GM23338 (cell line): ENCODE results near the gene DDX49. TPM values are rescaled to one million over a fixed set of nuclear protein-coding genes. Genes with fewer than 3 reads are reported as not detected.

Experiments used
- ATAC-seq: fragments of 200-7000 bp; cut with Tn5 transposase; 3 replicates; pipeline ENCODE4 v1.9.1; 2020
- DNase-seq: peaks from one replicate; pipeline ENCODE4 v3.0.0-alpha.2; 2015; ENCODE audit warnings: low spot score
- H2AFZ ChIP-seq: fragments of 200-600 bp; sonication (generic); 2 replicates; pipeline ENCODE4 v1.8.0; 2016; ENCODE audit warnings: antibody characterized with exemption, mild to moderate bottlenecking, moderate library complexity
- H3F3A ChIP-seq: fragments of 200-600 bp; sonication (generic); replicated peaks from 2 replicates; pipeline ENCODE4 v1.8.0; 2017; ENCODE audit warnings: antibody characterized with exemption, mixed run types, low read depth
- H3K27ac ChIP-seq: fragments of 200-600 bp; sonication (generic); 2 replicates; pipeline ENCODE4 v1.6.1; 2016; ENCODE audit warnings: low read depth
- H3K27me3 ChIP-seq: fragments of 200-600 bp; sonication (generic); 2 replicates; pipeline ENCODE4 v1.8.0; 2016; ENCODE audit warnings: mild to moderate bottlenecking, mixed run types, moderate library complexity; ENCODE audit not compliant: insufficient read depth
- H3K36me3 ChIP-seq: fragments of 200-600 bp; sonication (generic); 2 replicates; pipeline ENCODE4 v1.8.0; 2016; ENCODE audit warnings: mild to moderate bottlenecking; ENCODE audit not compliant: insufficient read depth
- H3K4me1 ChIP-seq: fragments of 200-600 bp; sonication (generic); 2 replicates; pipeline ENCODE4 v1.8.0; 2016; ENCODE audit warnings: mild to moderate bottlenecking, moderate library complexity; ENCODE audit not compliant: insufficient read depth
- H3K4me2 ChIP-seq: fragments of 200-600 bp; sonication (generic); 2 replicates; pipeline ENCODE4 v1.7.1; 2017; ENCODE audit warnings: mixed run types
- H3K4me3 ChIP-seq: fragments of 200-600 bp; sonication (generic); 2 replicates; pipeline ENCODE4 v1.6.1; 2016; ENCODE audit warnings: mixed run types
- H3K79me2 ChIP-seq: fragments of 200-600 bp; sonication (generic); replicated peaks from 2 replicates; pipeline ENCODE4 v1.8.0; 2017; ENCODE audit warnings: mild to moderate bottlenecking; ENCODE audit not compliant: insufficient read depth
- H3K9me2 ChIP-seq: fragments of 200-600 bp; sonication (generic); 2 replicates; pipeline ENCODE4 v1.8.0; 2017; ENCODE audit not compliant: insufficient read depth
- H4K20me1 ChIP-seq: fragments of 200-600 bp; sonication (generic); replicated peaks from 2 replicates; pipeline ENCODE4 v1.8.0; 2017; ENCODE audit warnings: mild to moderate bottlenecking; ENCODE audit not compliant: insufficient read depth
- H3K27ac Mint-ChIP-seq: 2 replicates; pipeline ENCODE4 v1.8.0; 2020; ENCODE audit warnings: inconsistent platforms, mild to moderate bottlenecking, moderate library complexity, mixed read lengths
- H3K27me3 Mint-ChIP-seq: 3 replicates; pipeline ENCODE4 v1.8.0; 2022; ENCODE audit warnings: low read depth, mild to moderate bottlenecking, moderate library complexity, mixed read lengths, inconsistent platforms; ENCODE audit not compliant: insufficient read depth, poor library complexity
- H3K36me3 Mint-ChIP-seq: 3 replicates; pipeline ENCODE4 v1.8.0; 2021; ENCODE audit warnings: low read depth, mild to moderate bottlenecking, inconsistent platforms, moderate library complexity, mixed read lengths
- H3K4me1 Mint-ChIP-seq: 3 replicates; pipeline ENCODE4 v1.8.0; 2020; ENCODE audit warnings: mild to moderate bottlenecking, inconsistent platforms, mixed read lengths
- H3K4me3 Mint-ChIP-seq: 3 replicates; pipeline ENCODE4 v1.8.0; 2021; ENCODE audit warnings: moderate library complexity, mild to moderate bottlenecking, inconsistent platforms, mixed read lengths
- H3K9me3 Mint-ChIP-seq: 3 replicates; pipeline ENCODE4 v1.8.0; 2020; ENCODE audit warnings: moderate library complexity, mild to moderate bottlenecking, inconsistent platforms, mixed read lengths
- CREB1 ChIP-seq: fragments of 250-450 bp; sonication (Bioruptor Pico); IDR thresholded peaks from 2 replicates; pipeline ENCODE4 v1.5.0; 2020; ENCODE audit warnings: low read depth, mild to moderate bottlenecking, moderate library complexity
- EZH2 ChIP-seq: fragments of 200-600 bp; sonication (generic); IDR thresholded peaks from one replicate; pipeline ENCODE4 v1.8.0; 2017; ENCODE audit warnings: antibody characterized with exemption, mild to moderate bottlenecking, low read depth; ENCODE audit not compliant: unreplicated experiment
- EZH2phosphoT487 ChIP-seq: fragments of 200-600 bp; sonication (generic); IDR thresholded peaks from one replicate; pipeline ENCODE4 v1.8.1; 2018; ENCODE audit warnings: antibody characterized with exemption; ENCODE audit not compliant: unreplicated experiment
- JUNB ChIP-seq: IDR thresholded peaks from one replicate; pipeline ENCODE4 v1.6.1; 2016; ENCODE audit warnings: antibody characterized with exemption; ENCODE audit not compliant: unreplicated experiment
- NANOG ChIP-seq: IDR thresholded peaks from 2 replicates; pipeline ENCODE4 v1.6.1; 2016; ENCODE audit warnings: antibody characterized with exemption, borderline replicate concordance
- STAT1 ChIP-seq: IDR thresholded peaks from one replicate; pipeline ENCODE4 v1.6.1; 2016; ENCODE audit warnings: antibody characterized with exemption; ENCODE audit not compliant: unreplicated experiment
- ZNF331 ChIP-seq: fragments of 250-450 bp; sonication (Bioruptor Pico); IDR thresholded peaks from 2 replicates; pipeline ENCODE4 v1.5.0; 2020; ENCODE audit warnings: low read depth, mild to moderate bottlenecking, moderate library complexity
- long read RNA-seq: library from polyadenylated mRNA; unstranded; transcript quantifications from one replicate; pipeline ENCODE4 v2.0.0, GENCODE V29; 2020; ENCODE audit not compliant: unreplicated experiment
- polyA plus RNA-seq: library from polyadenylated mRNA; unstranded; fragments of >200 nt; fragmentation: Nextera tagmentation; extraction: Ambion mirVana; gene quantifications from 2 replicates; pipeline ENCODE4 v1.2.1, GENCODE V29; 2016
- total RNA-seq: library from RNA; depleted of rRNA; stranded (reverse); fragments of >200 nt; shearing (Covaris generic); gene quantifications from 2 replicates; pipeline ENCODE4 v1.2.3, GENCODE V29; 2014; rRNA removed
- TF ChIP-seq, protein P1 (sequence below): IDR thresholded peaks from 2 replicates; pipeline ENCODE4 v1.6.1; 2016; ENCODE audit warnings: antibody characterized with exemption
- TF ChIP-seq, protein P2 (sequence below): IDR thresholded peaks from one replicate; pipeline ENCODE4 v1.6.1; 2018; ENCODE audit warnings: antibody characterized with exemption; ENCODE audit not compliant: unreplicated experiment
- TF ChIP-seq, protein P3 (sequence below): fragments of 250-450 bp; sonication (Bioruptor Pico); IDR thresholded peaks from 2 replicates; pipeline ENCODE4 v1.5.0; 2020; ENCODE audit warnings: mild to moderate bottlenecking, moderate library complexity

The DDX49 gene, protein sequence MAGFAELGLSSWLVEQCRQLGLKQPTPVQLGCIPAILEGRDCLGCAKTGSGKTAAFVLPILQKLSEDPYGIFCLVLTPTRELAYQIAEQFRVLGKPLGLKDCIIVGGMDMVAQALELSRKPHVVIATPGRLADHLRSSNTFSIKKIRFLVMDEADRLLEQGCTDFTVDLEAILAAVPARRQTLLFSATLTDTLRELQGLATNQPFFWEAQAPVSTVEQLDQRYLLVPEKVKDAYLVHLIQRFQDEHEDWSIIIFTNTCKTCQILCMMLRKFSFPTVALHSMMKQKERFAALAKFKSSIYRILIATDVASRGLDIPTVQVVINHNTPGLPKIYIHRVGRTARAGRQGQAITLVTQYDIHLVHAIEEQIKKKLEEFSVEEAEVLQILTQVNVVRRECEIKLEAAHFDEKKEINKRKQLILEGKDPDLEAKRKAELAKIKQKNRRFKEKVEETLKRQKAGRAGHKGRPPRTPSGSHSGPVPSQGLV
- total RNA-seq (49.6 and 75.3 TPM in 2 replicates), polyA plus RNA-seq (40.2 and 44.2 TPM in 2 replicates)
- long read RNA-seq, transcript DDX49-201 (13 exons, 1,830 nt), result major isoform, 34 of 43 reads
- long read RNA-seq, transcript DDX49-213 (13 exons, 1,691 nt), result minor isoform, 5 of 43 reads
- long read RNA-seq, partial matches to known transcripts, result 2 of 43 reads
- long read RNA-seq, other reads (novel, unspliced or antisense), result 1 of 43 reads

DNA sequence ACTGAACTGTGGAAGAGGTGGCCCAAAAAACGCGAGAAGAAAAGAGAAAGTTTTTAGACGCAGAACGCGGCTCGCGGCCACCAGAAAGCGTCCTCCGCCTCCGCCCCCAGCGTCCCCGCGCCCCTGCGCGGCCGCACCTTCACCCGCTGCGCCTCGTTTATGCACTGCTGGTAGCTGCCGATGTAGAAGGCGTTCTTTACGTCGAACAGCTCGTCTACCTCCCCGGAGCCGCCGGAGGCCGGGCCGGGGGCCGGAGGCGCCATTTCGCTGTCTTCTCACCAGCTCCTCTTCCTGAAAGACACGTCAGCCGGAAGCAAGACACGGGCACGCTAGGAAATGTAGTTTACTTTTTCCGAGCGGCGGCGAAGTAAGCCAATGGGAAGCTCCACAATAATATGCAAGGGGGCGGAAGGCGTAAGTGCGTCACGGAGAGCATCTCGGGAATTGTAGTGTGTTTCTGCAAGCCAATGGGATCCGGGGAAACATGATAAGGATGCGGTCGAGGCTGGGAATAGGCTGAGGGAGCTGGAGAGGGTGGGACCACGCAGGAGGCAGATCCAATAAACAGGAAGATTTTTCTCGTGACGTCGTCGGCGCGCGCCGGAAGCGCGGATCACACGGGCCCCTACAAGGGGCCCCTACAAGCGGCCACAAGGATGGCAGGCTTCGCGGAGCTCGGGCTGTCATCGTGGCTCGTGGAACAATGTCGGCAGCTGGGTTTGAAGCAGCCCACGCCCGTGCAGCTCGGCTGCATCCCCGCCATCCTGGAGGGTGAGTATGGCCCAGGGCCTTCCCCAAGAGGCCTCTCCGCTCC is at the start of gene DDX49, which contains the start of gene COPE:
Gene DDX49 (plus strand): TSS at position 630 of the 814 bp plus-strand sequence. CDS start 27 bp downstream, at position 657.
Gene COPE (minus strand): TSS at position 302 of the 814 bp plus-strand sequence. CDS start 39 bp downstream, at position 263.
- H2AFZ ChIP-seq, result peak within 1 kb of the TSS; percentile 15
- no peaks in the 10 kb centered on the region for H3K27me3 ChIP-seq
- peaks cover 6% of the 10 kb centered on the region for H4K20me1 ChIP-seq
- Mint-ChIP-seq H3K27ac (peak within 1 kb of the TSS; percentile 95), H3K36me3 (peaks cover 49% of the 10 kb centered on the region), H3K4me1 (peaks cover 9% of the 10 kb centered on the region), H3K4me3 (peak within 1 kb of the TSS; percentile 93), H3K27me3 (peaks cover 8% of the 10 kb centered on the region), H3K9me3 (no peaks in the 10 kb centered on the region; the same call in 2 of the 3 replicates)
- DNase-seq, result peak; percentile 100
- peak; percentile 97 for ATAC-seq
- no peaks in the 10 kb centered on the region for H3K9me2 ChIP-seq
- no peaks in the 10 kb centered on the region; the same call in 1 of the 2 replicates for H3K36me3 ChIP-seq
- H3K4me2 ChIP-seq, result peak within 1 kb of the TSS; percentile 95
- H3K4me1 ChIP-seq, result 0 out of 2 replicates have a peak, but pooled peaks cover 9% of the 10 kb centered on the region
- H3K4me3 ChIP-seq, result peak within 1 kb of the TSS; percentile 80
- H3K79me2 ChIP-seq, result peaks cover 44% of the 10 kb centered on the region
- H3K27ac ChIP-seq, result peak within 1 kb of the TSS; percentile 7; the same call in 1 of the 2 replicates
- H3F3A ChIP-seq, result 0 out of 2 replicates have a peak, but pooled peaks cover 3% of the 10 kb centered on the region
- TF ChIP-seq NANOG, result no peak
- TF ChIP-seq JUNB, result no peak
- TF ChIP-seq, protein P1, sequence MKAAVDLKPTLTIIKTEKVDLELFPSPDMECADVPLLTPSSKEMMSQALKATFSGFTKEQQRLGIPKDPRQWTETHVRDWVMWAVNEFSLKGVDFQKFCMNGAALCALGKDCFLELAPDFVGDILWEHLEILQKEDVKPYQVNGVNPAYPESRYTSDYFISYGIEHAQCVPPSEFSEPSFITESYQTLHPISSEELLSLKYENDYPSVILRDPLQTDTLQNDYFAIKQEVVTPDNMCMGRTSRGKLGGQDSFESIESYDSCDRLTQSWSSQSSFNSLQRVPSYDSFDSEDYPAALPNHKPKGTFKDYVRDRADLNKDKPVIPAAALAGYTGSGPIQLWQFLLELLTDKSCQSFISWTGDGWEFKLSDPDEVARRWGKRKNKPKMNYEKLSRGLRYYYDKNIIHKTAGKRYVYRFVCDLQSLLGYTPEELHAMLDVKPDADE, result peak; percentile 98
- no peak for TF ChIP-seq ZNF331 (CRISPR knock-in tag)
- TF ChIP-seq CREB1 (CRISPR knock-in tag), result peak; percentile 98
- TF ChIP-seq, protein P2, sequence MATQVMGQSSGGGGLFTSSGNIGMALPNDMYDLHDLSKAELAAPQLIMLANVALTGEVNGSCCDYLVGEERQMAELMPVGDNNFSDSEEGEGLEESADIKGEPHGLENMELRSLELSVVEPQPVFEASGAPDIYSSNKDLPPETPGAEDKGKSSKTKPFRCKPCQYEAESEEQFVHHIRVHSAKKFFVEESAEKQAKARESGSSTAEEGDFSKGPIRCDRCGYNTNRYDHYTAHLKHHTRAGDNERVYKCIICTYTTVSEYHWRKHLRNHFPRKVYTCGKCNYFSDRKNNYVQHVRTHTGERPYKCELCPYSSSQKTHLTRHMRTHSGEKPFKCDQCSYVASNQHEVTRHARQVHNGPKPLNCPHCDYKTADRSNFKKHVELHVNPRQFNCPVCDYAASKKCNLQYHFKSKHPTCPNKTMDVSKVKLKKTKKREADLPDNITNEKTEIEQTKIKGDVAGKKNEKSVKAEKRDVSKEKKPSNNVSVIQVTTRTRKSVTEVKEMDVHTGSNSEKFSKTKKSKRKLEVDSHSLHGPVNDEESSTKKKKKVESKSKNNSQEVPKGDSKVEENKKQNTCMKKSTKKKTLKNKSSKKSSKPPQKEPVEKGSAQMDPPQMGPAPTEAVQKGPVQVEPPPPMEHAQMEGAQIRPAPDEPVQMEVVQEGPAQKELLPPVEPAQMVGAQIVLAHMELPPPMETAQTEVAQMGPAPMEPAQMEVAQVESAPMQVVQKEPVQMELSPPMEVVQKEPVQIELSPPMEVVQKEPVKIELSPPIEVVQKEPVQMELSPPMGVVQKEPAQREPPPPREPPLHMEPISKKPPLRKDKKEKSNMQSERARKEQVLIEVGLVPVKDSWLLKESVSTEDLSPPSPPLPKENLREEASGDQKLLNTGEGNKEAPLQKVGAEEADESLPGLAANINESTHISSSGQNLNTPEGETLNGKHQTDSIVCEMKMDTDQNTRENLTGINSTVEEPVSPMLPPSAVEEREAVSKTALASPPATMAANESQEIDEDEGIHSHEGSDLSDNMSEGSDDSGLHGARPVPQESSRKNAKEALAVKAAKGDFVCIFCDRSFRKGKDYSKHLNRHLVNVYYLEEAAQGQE, result no peak
- TF ChIP-seq STAT1, result no peak
- TF ChIP-seq EZH2, result no peak
- TF ChIP-seq, protein P3, sequence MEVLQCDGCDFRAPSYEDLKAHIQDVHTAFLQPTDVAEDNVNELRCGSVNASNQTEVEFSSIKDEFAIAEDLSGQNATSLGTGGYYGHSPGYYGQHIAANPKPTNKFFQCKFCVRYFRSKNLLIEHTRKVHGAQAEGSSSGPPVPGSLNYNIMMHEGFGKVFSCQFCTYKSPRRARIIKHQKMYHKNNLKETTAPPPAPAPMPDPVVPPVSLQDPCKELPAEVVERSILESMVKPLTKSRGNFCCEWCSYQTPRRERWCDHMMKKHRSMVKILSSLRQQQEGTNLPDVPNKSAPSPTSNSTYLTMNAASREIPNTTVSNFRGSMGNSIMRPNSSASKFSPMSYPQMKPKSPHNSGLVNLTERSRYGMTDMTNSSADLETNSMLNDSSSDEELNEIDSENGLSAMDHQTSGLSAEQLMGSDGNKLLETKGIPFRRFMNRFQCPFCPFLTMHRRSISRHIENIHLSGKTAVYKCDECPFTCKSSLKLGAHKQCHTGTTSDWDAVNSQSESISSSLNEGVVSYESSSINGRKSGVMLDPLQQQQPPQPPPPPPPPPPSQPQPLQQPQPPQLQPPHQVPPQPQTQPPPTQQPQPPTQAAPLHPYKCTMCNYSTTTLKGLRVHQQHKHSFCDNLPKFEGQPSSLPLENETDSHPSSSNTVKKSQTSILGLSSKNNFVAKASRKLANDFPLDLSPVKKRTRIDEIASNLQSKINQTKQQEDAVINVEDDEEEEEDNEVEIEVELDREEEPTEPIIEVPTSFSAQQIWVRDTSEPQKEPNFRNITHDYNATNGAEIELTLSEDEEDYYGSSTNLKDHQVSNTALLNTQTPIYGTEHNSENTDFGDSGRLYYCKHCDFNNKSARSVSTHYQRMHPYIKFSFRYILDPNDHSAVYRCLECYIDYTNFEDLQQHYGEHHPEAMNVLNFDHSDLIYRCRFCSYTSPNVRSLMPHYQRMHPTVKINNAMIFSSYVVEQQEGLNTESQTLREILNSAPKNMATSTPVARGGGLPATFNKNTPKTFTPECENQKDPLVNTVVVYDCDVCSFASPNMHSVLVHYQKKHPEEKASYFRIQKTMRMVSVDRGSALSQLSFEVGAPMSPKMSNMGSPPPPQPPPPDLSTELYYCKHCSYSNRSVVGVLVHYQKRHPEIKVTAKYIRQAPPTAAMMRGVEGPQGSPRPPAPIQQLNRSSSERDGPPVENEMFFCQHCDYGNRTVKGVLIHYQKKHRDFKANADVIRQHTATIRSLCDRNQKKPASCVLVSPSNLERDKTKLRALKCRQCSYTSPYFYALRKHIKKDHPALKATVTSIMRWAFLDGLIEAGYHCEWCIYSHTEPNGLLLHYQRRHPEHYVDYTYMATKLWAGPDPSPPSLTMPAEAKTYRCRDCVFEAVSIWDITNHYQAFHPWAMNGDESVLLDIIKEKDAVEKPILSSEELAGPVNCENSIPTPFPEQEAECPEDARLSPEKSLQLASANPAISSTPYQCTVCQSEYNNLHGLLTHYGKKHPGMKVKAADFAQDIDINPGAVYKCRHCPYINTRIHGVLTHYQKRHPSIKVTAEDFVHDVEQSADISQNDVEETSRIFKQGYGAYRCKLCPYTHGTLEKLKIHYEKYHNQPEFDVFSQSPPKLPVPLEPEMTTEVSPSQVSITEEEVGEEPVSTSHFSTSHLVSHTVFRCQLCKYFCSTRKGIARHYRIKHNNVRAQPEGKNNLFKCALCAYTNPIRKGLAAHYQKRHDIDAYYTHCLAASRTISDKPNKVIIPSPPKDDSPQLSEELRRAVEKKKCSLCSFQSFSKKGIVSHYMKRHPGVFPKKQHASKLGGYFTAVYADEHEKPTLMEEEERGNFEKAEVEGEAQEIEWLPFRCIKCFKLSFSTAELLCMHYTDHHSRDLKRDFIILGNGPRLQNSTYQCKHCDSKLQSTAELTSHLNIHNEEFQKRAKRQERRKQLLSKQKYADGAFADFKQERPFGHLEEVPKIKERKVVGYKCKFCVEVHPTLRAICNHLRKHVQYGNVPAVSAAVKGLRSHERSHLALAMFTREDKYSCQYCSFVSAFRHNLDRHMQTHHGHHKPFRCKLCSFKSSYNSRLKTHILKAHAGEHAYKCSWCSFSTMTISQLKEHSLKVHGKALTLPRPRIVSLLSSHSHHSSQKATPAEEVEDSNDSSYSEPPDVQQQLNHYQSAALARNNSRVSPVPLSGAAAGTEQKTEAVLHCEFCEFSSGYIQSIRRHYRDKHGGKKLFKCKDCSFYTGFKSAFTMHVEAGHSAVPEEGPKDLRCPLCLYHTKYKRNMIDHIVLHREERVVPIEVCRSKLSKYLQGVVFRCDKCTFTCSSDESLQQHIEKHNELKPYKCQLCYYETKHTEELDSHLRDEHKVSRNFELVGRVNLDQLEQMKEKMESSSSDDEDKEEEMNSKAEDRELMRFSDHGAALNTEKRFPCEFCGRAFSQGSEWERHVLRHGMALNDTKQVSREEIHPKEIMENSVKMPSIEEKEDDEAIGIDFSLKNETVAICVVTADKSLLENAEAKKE, result no peak
- no peak for TF ChIP-seq EZH2phosphoT487
